K562 (cell line): ENCODE measurements around the gene ZNF512B. TPM values are rescaled to one million over a fixed set of nuclear protein-coding genes. Genes with fewer than 3 reads are reported as not detected.

Experiments used
- ATAC-seq: fragments of 200-7000 bp; cut with Tn5 transposase; 3 replicates; pipeline ENCODE4 v1.9.1; 2020; ENCODE audit warnings: moderate library complexity
- BruUV-seq: library from RNA; stranded (reverse); fragments of 400-500 nt; replicated peaks from 2 replicates; lab custom pipeline; 2021; lab: Mats Ljungman, UMichigan
- CTCF ChIA-PET: fragments of 300-600 bp; formaldehyde crosslinking; extraction: SDS; loops from one replicate; lab custom pipeline; 2021; ENCODE audit warnings: low intra/inter-chr PET ratio; lab: Yijun Ruan, JAX
- POLR2A ChIA-PET: fragments of 300-600, 350-650 bp; sonication (Branson Sonifier 250); formaldehyde crosslinking; extraction: SDS; loops from one replicate; lab custom pipeline; 2021; ENCODE audit warnings: antibody characterized with exemption, inconsistent platforms; lab: Yijun Ruan, JAX
- DNase-seq, 4 experiments: peaks; one replicate each; pipeline versions ENCODE4 v3.0.0 to v3.0.0-alpha.2; 2011 to 2018; ENCODE audit warnings: low spot score in 3 of 4, mixed read lengths in 3 of 4; ENCODE audit errors: extremely low read depth in 1 of 4
- FAIRE-seq: peaks from 2 replicates; lab custom pipeline; 2011; peaks lifted over from hg19 to GRCh38; lab: Jason Lieb, UNC
- H2AFZ ChIP-seq: 2 replicates; pipeline ENCODE4 v1.6.0; 2011; ENCODE audit warnings: low read depth, low read length, control low read depth, inconsistent platforms
- H3K27ac ChIP-seq: fragments of 200-600 bp; 3 replicates; pipeline ENCODE4 v1.8.0; 2011; ENCODE audit warnings: low read depth, mild to moderate bottlenecking, control low read depth, inconsistent platforms, low read length, moderate library complexity, mixed read lengths; ENCODE audit errors: extremely low read depth
- H3K27me3 ChIP-seq, 2 experiments: fragments of 300-600 bp in 1 of 2; 2 replicates in 1 of 2; 3 replicates in 1 of 2; pipeline versions ENCODE4 v1.6.0 to v1.8.0; 2011; ENCODE audit warnings: inconsistent platforms in 2 of 2, low read length in 2 of 2, mild to moderate bottlenecking in 1 of 2, mixed read lengths in 1 of 2, moderate library complexity in 1 of 2; ENCODE audit not compliant: control insufficient read depth in 2 of 2, insufficient read depth in 2 of 2
- H3K36me3 ChIP-seq: fragments of 300-600 bp; 3 replicates; pipeline ENCODE4 v1.8.0; 2011; ENCODE audit warnings: mild to moderate bottlenecking, low read length, inconsistent platforms; ENCODE audit not compliant: control insufficient read depth, insufficient read depth
- H3K4me1 ChIP-seq, 2 experiments: fragments of 200-600 bp in 1 of 2; replicated peaks in 1 of 2; 2 replicates in 1 of 2; 3 replicates in 1 of 2; pipeline versions ENCODE4 v1.5.1 to v1.8.0; 2011; ENCODE audit warnings: inconsistent platforms in 2 of 2, low read length in 2 of 2, mild to moderate bottlenecking in 1 of 2, mixed read lengths in 1 of 2, moderate library complexity in 1 of 2; ENCODE audit not compliant: control insufficient read depth in 2 of 2, insufficient read depth in 2 of 2
- H3K4me2 ChIP-seq: 2 replicates; pipeline ENCODE4 v1.6.1; 2011; ENCODE audit warnings: low read length, control low read depth, inconsistent platforms, mixed read lengths; ENCODE audit not compliant: insufficient read depth
- H3K4me3 ChIP-seq: fragments of 200-600 bp; sonication (generic), shearing (Covaris generic); 2 replicates; pipeline ENCODE4 v1.5.1; 2016; ENCODE audit warnings: control low read depth, inconsistent platforms
- H3K79me2 ChIP-seq: fragments of 200-600 bp; 3 replicates; pipeline ENCODE4 v1.8.0; 2011; ENCODE audit warnings: low read length, inconsistent platforms; ENCODE audit not compliant: control insufficient read depth, insufficient read depth
- H3K9ac ChIP-seq, 2 experiments: 2 replicates each; pipeline versions ENCODE4 v1.6.0 to v1.6.1; 2011; ENCODE audit warnings: low read depth in 2 of 2, low read length in 2 of 2, control low read depth in 1 of 2, inconsistent platforms in 1 of 2, mild to moderate bottlenecking in 1 of 2, mixed read lengths in 1 of 2; ENCODE audit not compliant: insufficient read depth in 1 of 2
- H3K9me1 ChIP-seq: one replicate; pipeline ENCODE4 v1.6.0; 2011; ENCODE audit warnings: inconsistent platforms, mild to moderate bottlenecking, low read length, moderate library complexity; ENCODE audit not compliant: control insufficient read depth, insufficient read depth
- H3K9me3 ChIP-seq: replicated peaks from 2 replicates; pipeline ENCODE4 v1.5.1; 2011; ENCODE audit warnings: low read depth, low read length, inconsistent platforms; ENCODE audit not compliant: control insufficient read depth, insufficient read depth
- H4K20me1 ChIP-seq: replicated peaks from 2 replicates; pipeline ENCODE4 v1.6.1; 2011; ENCODE audit warnings: low read length, inconsistent platforms, mixed read lengths; ENCODE audit not compliant: control insufficient read depth, insufficient read depth
- CHD1 ChIP-seq: fragments of 200-600 bp; sonication (generic); IDR thresholded peaks from one replicate; pipeline ENCODE4 v1.6.1; 2012; ENCODE audit warnings: mild to moderate bottlenecking, moderate library complexity, low read length, inconsistent platforms
- DPF2 ChIP-seq: fragments of 450-650 bp; IDR thresholded peaks from 2 replicates; pipeline ENCODE4 v1.6.1; 2016
- ERF ChIP-seq: fragments of 450-650 bp; formaldehyde crosslinking; IDR thresholded peaks from 2 replicates; pipeline ENCODE4 v1.4.0; 2020; ENCODE audit warnings: mild to moderate bottlenecking, mixed read lengths
- HNRNPLL ChIP-seq: fragments of 200-400 bp; formaldehyde crosslinking; IDR thresholded peaks from 2 replicates; pipeline ENCODE4 v1.6.1; 2017; ENCODE audit warnings: low read length, low read depth, mild to moderate bottlenecking; ENCODE audit not compliant: poor library complexity, severe bottlenecking
- MTA1 ChIP-seq: fragments of 450-650 bp; IDR thresholded peaks from 2 replicates; pipeline ENCODE4 v1.6.1; 2017; ENCODE audit warnings: borderline replicate concordance
- NFE2 ChIP-seq: IDR thresholded peaks from 2 replicates; pipeline ENCODE4 v1.6.1; 2014; ENCODE audit warnings: antibody characterized with exemption, low read depth
- PCBP1 ChIP-seq: fragments of 200-400 bp; formaldehyde crosslinking; IDR thresholded peaks from 2 replicates; pipeline ENCODE4 v1.6.1; 2018; ENCODE audit warnings: mild to moderate bottlenecking, low read depth, low read length; ENCODE audit not compliant: poor library complexity, severe bottlenecking
- RERE ChIP-seq: sonication (generic); formaldehyde crosslinking; IDR thresholded peaks from 2 replicates; pipeline ENCODE4 v1.8.0; 2023; ENCODE audit warnings: missing genetic modification reagents, mild to moderate bottlenecking, borderline replicate concordance
- ZNF197 ChIP-seq: fragments of 200-800 bp; sonication (Bioruptor generic); IDR thresholded peaks from 2 replicates; pipeline ENCODE4 v1.6.1; 2016; ENCODE audit warnings: low read depth, missing genetic modification characterization, missing compliant biosample characterization
- ZNF277 ChIP-seq: fragments of 250-450 bp; sonication (Bioruptor Pico); IDR thresholded peaks from 2 replicates; pipeline ENCODE4 v1.8.0; 2022; ENCODE audit warnings: inconsistent platforms, mild to moderate bottlenecking, moderate library complexity, borderline replicate concordance
- ZNF592 ChIP-seq: fragments of 450-650 bp; IDR thresholded peaks from 2 replicates; pipeline ENCODE4 v1.6.1; 2017; ENCODE audit warnings: antibody characterized with exemption, mild to moderate bottlenecking
- WGBS: fragments of 100-300 bp; shearing (Covaris generic); methylation state at CpG from one replicate; pipeline ENCODE4 v1.1.6; 2016; ENCODE audit warnings: low coverage, mixed read lengths; ENCODE audit not compliant: insufficient coverage; ENCODE audit errors: missing lambda C conversion rate; 5-methylcytosine and 5-hydroxymethylcytosine counted together
- in situ Hi-C: fragments of 300-500 bp; cut with MboI; formaldehyde crosslinking; loops from 4 replicates; pipeline ENCODE4 v1.15.0; 2018; ENCODE audit warnings: inconsistent platforms, mixed read lengths
- intact Hi-C: fragments of 100-400 bp; cut with micrococcal nuclease; formaldehyde crosslinking; loops from 2 replicates; pipeline ENCODE4 v1.14.2; 2022
- polyA plus RNA-seq, 8 experiments: library from polyadenylated mRNA; depleted of rRNA in 4 of 8; stranded (reverse) in 5 of 8; unstranded in 3 of 8; fragments of >200 nt; fragmentation: Nextera tagmentation in 2 of 8; fragmentation: Illumina TruSeq in 1 of 8; extraction: Ambion mirVana in 2 of 8; extraction: Trizol in 1 of 8; gene quantifications; 2 replicates each; pipeline versions ENCODE4 v1.2.1 to v1.2.3, GENCODE V29; 2011 to 2014; ENCODE audit warnings: inconsistent platforms in 1 of 8, missing spikeins in 1 of 8
- total RNA-seq, 7 experiments: library from RNA; depleted of rRNA in 6 of 7; stranded (reverse); fragments of >200 nt in 6 of 7; fragmentation: Illumina TruSeq in 2 of 7; extraction: Trizol in 2 of 7; gene quantifications; 2 replicates each; pipeline versions ENCODE4 v1.2.1 to v1.2.3, GENCODE V29; 2011 to 2021; ENCODE audit warnings: low replicate concordance in 1 of 7

ZNF512B gene
- total and polyA plus RNA-seq, 9 of the 15 experiments (the other 6 are each of a cell fraction or from before 2014, with no cell fraction given) = 0.01 to 27.8 (median 8.2) TPM

GRCh38 chr20:64006902-64007301, 37.2 kb upstream of the ZNF512B start (continued):
- TF ChIP-seq ZNF197 (no peak), ZNF277 (CRISPR knock-in tag) (no peak), NFE2 (no peak), PCBP1 (no peak)

GRCh38 chr20:64006490-64006889, 36.8 kb upstream of the ZNF512B start:
- no peaks in the 10 kb centered on the region for H3K27me3 ChIP-seq
- no TSS peak for BruUV-seq
- no peaks in the 10 kb centered on the region for H3K9me1 ChIP-seq
- no peaks in the 10 kb centered on the region for H3K4me1 ChIP-seq
- no peak overlapping the region for H2AFZ ChIP-seq
- ChIA-PET POLR2A (interaction anchor here (1.3 kb wide), 1 partner anchor 17 kb away, joined by 7 read pairs; no protein-coding TSS in a partner anchor), CTCF (no interaction called here)
- H3K36me3 ChIP-seq = peaks cover 81% of the 10 kb centered on the region
- no peak overlapping the region for H3K4me2 ChIP-seq
- H4K20me1 ChIP-seq = no peaks in the 10 kb centered on the region
- no peak overlapping the region for H3K4me3 ChIP-seq
- H3K79me2 ChIP-seq = peaks cover 3% of the 10 kb centered on the region; the same call in 1 of the 3 replicates
- DNase-seq = no peak
- WGBS = 86% methylated on average over 9 of the region's 10 CpGs
- peaks cover 6% of the 10 kb centered on the region for H3K9me3 ChIP-seq
- in situ Hi-C loops = no loop called here
- no peak overlapping the region for H3K9ac ChIP-seq
- intact Hi-C loops = no loop called here
- no peak for ATAC-seq
- no peak for FAIRE-seq
- no peak overlapping the region for H3K27ac ChIP-seq
- no peak for TF ChIP-seq CHD1
- no peak for TF ChIP-seq MTA1
- TF ChIP-seq ZNF592 = no peak
- no peak for TF ChIP-seq RERE
- no peak for TF ChIP-seq ERF (CRISPR knock-in tag)
- no peak for TF ChIP-seq HNRNPLL
- TF ChIP-seq DPF2 = no peak
